Gastrocnemius medialis (tissue), 4 donors: ENCODE measurements around the gene HERC2. TPM values are rescaled to one million over a fixed set of nuclear protein-coding genes. Genes with fewer than 3 reads are reported as not detected.
"Not testable (repeated sequence)": the region's sequence is repeated elsewhere in the genome, so short reads cannot be mapped to it uniquely, and the experiment has no call there.

Experiments used
- ATAC-seq, 2 donors: fragments of 150-250 bp; one replicate each; pipeline ENCODE4 v1.9.1; 2016
- DNase-seq, 2 donors: peaks; one replicate each; pipeline ENCODE4 v3.0.0-alpha.2; 2019
- H3K27ac ChIP-seq, 4 donors: fragments of 200-600 bp; sonication (generic); 1 replicate in 1 of 4; 2 replicates in 3 of 4; pipeline ENCODE4 v1.5.1; 2016 to 2018; ENCODE audit warnings: mild to moderate bottlenecking in 2 of 4, moderate library complexity in 1 of 4
- H3K27me3 ChIP-seq, 3 donors: fragments of 200-600 bp; sonication (generic) in 2 of 3; 1 replicate in 1 of 3; 2 replicates in 2 of 3; pipeline versions ENCODE4 v1.5.1 to v1.6.0; 2016 to 2019; ENCODE audit warnings: mild to moderate bottlenecking in 1 of 3, moderate library complexity in 1 of 3
- H3K36me3 ChIP-seq, 2 donors: fragments of 200-600 bp; sonication (generic) in 1 of 2; one replicate each; pipeline ENCODE4 v1.5.1; 2017 to 2018
- H3K4me1 ChIP-seq, 2 donors: fragments of 200-600 bp; sonication (generic) in 1 of 2; one replicate each; pipeline ENCODE4 v1.5.1; 2016 to 2017; ENCODE audit warnings: mild to moderate bottlenecking in 2 of 2
- H3K4me3 ChIP-seq, 4 donors: fragments of 200-600 bp; sonication (generic) in 3 of 4; 1 replicate in 1 of 4; 2 replicates in 3 of 4; pipeline ENCODE4 v1.5.1; 2016 to 2019; ENCODE audit warnings: mild to moderate bottlenecking in 2 of 4
- H3K9me3 ChIP-seq, 3 donors: fragments of 200-600 bp; sonication (generic) in 2 of 3; 1 replicate in 1 of 3; 2 replicates in 2 of 3; pipeline ENCODE4 v1.5.1; 2016 to 2019
- POLR2A ChIP-seq, 2 donors: fragments of 450-650 bp; IDR thresholded peaks; one replicate each; pipeline ENCODE4 v1.6.1; 2017; ENCODE audit warnings: antibody characterized with exemption in 2 of 2, mild to moderate bottlenecking in 2 of 2, moderate library complexity in 2 of 2
- in situ Hi-C, 4 donors: fragments of 200-750 bp; cut with MboI; loops; one replicate each; pipeline versions ENCODE4 v1.15.0 to v1.8.0; 2017; ENCODE audit warnings: low sequenced_read_pairs in 4 of 4
- intact Hi-C: fragments of 100-400 bp; cut with DNase I; formaldehyde crosslinking; loops from one replicate; pipeline ENCODE4 v1.15.1; 2023; ENCODE audit warnings: low total_unique reads
- total RNA-seq, 4 donors: library from RNA; depleted of rRNA; stranded (reverse); fragments of >200 nt; gene quantifications; one replicate each; pipeline versions ENCODE4 v1.1.0 to v1.2.3, GENCODE V29; 2016
- TF ChIP-seq, protein P1 (sequence below), 5 experiments: fragments of 450-650 bp in 3 of 5; fragments of 200-600 bp in 2 of 5; sonication (generic) in 2 of 5; IDR thresholded peaks in 4 of 5; conservative IDR thresholded peaks in 1 of 5; 1 replicate in 4 of 5; 2 replicates in 1 of 5; pipeline ENCODE4 v1.5.1; 2016 to 2019; ENCODE audit warnings: antibody characterized with exemption in 5 of 5, mild to moderate bottlenecking in 3 of 5, moderate library complexity in 3 of 5

Gene HERC2
- total RNA-seq, 4 donors from 2014 or later, result 46.8 to 92.7 (median 62.2) TPM

DNA sequence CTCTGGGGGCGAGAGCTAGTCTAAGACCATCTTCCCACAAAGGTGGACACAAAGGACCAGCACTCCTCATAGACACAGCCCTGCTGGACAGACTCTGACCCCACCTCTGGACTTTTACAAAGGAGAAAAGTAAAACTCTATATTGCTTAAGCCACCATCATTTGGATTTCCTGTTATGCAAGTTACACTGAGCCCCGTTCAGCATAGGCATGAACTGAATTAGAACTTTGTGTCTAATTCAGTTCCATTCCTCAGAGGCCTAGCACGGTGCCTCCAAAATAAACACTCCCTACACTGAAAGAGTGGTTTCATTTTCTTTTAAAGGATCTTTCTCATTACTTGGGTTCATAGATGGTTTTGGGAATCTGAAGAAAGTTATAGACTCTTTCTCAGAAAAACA is 143.7 kb downstream of the HERC2 start:
- TF ChIP-seq POLR2A (IDR thresholded peaks at IDR 0.05), result no peak
- TF ChIP-seq, protein P1, sequence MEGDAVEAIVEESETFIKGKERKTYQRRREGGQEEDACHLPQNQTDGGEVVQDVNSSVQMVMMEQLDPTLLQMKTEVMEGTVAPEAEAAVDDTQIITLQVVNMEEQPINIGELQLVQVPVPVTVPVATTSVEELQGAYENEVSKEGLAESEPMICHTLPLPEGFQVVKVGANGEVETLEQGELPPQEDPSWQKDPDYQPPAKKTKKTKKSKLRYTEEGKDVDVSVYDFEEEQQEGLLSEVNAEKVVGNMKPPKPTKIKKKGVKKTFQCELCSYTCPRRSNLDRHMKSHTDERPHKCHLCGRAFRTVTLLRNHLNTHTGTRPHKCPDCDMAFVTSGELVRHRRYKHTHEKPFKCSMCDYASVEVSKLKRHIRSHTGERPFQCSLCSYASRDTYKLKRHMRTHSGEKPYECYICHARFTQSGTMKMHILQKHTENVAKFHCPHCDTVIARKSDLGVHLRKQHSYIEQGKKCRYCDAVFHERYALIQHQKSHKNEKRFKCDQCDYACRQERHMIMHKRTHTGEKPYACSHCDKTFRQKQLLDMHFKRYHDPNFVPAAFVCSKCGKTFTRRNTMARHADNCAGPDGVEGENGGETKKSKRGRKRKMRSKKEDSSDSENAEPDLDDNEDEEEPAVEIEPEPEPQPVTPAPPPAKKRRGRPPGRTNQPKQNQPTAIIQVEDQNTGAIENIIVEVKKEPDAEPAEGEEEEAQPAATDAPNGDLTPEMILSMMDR (IDR thresholded peaks at IDR 0.05 in 4 of 5, conservative IDR thresholded peaks at IDR 0.05 in 1 of 5), result no peak
- H3K36me3 ChIP-seq, result peaks cover 0 to 60% of the 10 kb centered on the region in 2 donors
- in situ Hi-C loops, result no loop called here
- H3K9me3 ChIP-seq, result no peaks in the 10 kb centered on the region
- no peak for DNase-seq
- intact Hi-C loops, result no loop called here
- H3K27me3 ChIP-seq, result no peaks in the 10 kb centered on the region
- no peaks in the 10 kb centered on the region for H3K4me1 ChIP-seq
- no peak overlapping the region for H3K4me3 ChIP-seq
- H3K27ac ChIP-seq, result no peak overlapping the region
- ATAC-seq, result no peak

DNA sequence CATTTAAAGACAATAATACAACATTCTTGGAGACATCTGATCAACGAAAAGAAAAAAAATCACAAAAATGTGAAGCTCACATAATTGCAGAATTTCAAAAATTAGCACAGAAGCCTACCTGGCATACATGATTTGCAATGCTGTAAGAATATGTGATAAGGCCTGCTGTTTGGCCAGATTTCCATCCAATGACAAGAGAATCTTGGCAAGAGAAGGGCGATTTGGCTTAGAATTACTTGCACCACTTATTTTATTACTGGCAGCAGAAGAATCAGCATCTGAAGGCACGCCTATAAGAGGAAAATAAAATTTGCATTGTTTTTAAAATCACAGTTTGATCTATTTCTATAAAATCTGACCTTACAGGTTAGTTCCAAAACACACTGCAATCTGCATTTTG is 152.6 kb downstream of the HERC2 start:
- Histone ChIP-seq H3K9me3 (no peaks in the 10 kb centered on the region), H3K4me1 (no peaks in the 10 kb centered on the region), H3K27ac (no peak overlapping the region), H3K4me3 (no peak overlapping the region), H3K27me3 (no peaks in the 10 kb centered on the region), H3K36me3 (peaks cover 7 to 56% of the 10 kb centered on the region in 2 donors)
- in situ Hi-C loops (no loop called here), intact Hi-C loops (no loop called here)
- DNase-seq (no peak), ATAC-seq (no peak)
- TF ChIP-seq POLR2A (IDR thresholded peaks at IDR 0.05), result no peak
- TF ChIP-seq, protein P1 (IDR thresholded peaks at IDR 0.05 in 4 of 5, conservative IDR thresholded peaks at IDR 0.05 in 1 of 5), result no peak

DNA sequence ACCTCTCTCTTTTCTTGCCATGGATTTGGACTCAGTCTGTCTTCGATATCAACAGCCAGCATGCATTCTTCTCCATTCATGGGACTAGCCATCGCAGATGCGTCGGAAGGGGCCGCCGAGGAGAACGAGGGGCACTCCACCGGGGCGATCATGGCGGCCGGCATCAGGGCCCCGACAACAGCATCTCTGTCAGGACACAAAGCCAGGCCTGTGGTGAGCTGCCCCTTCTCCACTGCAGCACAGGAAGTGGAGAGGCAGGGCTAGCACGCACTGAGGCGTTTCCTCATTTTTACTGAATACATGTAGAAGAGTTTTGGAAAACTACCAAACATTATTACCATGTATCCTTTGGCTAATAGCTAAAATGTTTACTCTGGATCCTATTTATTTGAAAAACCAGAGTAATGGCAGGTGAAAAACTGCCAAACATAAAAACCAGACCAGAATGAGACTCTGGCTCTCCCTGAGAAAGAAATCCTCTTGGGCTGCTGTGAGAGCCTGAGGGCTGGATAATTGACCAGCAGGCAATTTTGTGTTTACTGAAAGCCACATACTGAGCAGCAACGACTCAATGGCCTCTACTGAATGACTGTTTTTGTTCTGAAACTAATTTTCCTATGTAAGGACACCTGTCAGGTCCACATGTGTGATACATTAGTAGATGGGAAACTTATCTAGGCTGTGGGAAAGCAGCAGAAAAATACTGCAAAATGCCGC is 153.4 kb downstream of the HERC2 start:
- H3K27ac ChIP-seq, intact Hi-C loops, H3K4me1 ChIP-seq, H3K4me3 ChIP-seq, H3K9me3 ChIP-seq, H3K27me3 ChIP-seq, in situ Hi-C loops, ATAC-seq, DNase-seq: not testable (repeated sequence)
- H3K36me3 ChIP-seq, result peaks cover 7 to 63% of the 10 kb centered on the region in 2 donors

DNA sequence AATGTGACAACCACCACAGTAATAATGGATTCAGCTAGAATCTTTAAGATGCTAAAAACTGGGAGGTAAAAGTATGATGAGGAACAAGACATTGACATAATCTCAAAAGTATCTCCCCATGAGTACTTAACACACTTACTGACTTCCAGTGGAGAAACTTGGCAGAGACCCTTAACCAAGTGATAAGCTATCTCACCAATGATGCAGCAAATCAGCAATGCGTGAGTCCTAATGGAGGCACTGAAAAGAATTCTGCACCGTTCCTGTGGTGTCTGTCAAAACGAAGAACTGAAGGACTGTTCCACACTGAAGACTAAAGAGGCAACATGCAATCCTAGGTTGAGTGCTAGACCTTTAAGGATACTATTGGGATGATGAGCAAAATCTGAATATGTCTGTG is 154.9 kb downstream of the HERC2 start:
- Histone ChIP-seq H3K4me3 (no peak overlapping the region), H3K27me3 (no peaks in the 10 kb centered on the region), H3K4me1 (no peaks in the 10 kb centered on the region), H3K27ac (no peak overlapping the region), H3K36me3 (peaks cover 7 to 71% of the 10 kb centered on the region in 2 donors), H3K9me3 (no peaks in the 10 kb centered on the region)
- no peak for DNase-seq
- in situ Hi-C loops, result no loop called here
- intact Hi-C loops, result no loop called here
- TF ChIP-seq, protein P1 (IDR thresholded peaks at IDR 0.05 in 4 of 5, conservative IDR thresholded peaks at IDR 0.05 in 1 of 5), result no peak
- TF ChIP-seq POLR2A (IDR thresholded peaks at IDR 0.05), result no peak
- ATAC-seq, result no peak

DNA sequence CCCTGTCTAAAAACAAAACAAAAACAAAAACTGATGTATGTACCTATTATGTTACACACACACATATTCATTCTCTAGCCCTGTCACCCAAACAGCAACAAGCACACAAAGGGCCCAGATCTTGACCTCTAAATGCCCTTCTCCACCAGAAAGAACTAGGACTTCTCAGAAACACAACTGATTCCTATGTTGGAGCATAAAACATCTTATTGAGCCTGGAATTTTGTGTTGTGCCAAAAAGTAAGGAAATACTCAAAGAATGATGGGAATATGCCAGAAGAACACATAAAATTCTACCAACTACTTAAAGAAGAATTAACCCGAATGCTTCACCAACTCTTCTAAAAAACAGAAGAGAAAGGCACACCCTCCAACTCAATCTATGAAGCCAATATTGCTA is 156.2 kb downstream of the HERC2 start:
- Histone ChIP-seq H3K27me3 (no peaks in the 10 kb centered on the region), H3K4me1 (no peaks in the 10 kb centered on the region), H3K27ac (no peak overlapping the region), H3K4me3 (no peak overlapping the region), H3K9me3 (no peaks in the 10 kb centered on the region), H3K36me3 (peaks cover 7 to 83% of the 10 kb centered on the region in 2 donors)
- in situ Hi-C loops, result no loop called here
- ATAC-seq (no peak), DNase-seq (no peak)
- TF ChIP-seq, protein P1 (IDR thresholded peaks at IDR 0.05 in 4 of 5, conservative IDR thresholded peaks at IDR 0.05 in 1 of 5), result no peak
- no peak for TF ChIP-seq POLR2A (IDR thresholded peaks at IDR 0.05)
- intact Hi-C loops, result no loop called here
